HCT116 (cell line): ENCODE measurements around the gene MRPL49. TPM values are rescaled to one million over a fixed set of nuclear protein-coding genes. Genes with fewer than 3 reads are reported as not detected.

Experiments
- ATAC-seq: fragments of 200-7000 bp; cut with Tn5 transposase; 2 replicates; pipeline ENCODE4 v1.9.1; 2020; ENCODE audit warnings: mild to moderate bottlenecking, moderate library complexity
- BruUV-seq: library from RNA; stranded (reverse); fragments of 400-500 nt; replicated peaks from 2 replicates; lab custom pipeline; 2021; lab: Mats Ljungman, UMichigan
- CTCF ChIA-PET: fragments of 300-600 bp; sonication (Branson Sonifier 250); formaldehyde crosslinking; loops from one replicate; lab custom pipeline; 2021; ENCODE audit warnings: antibody characterized with exemption; lab: Charles Lee
- POLR2A ChIA-PET: fragments of 300-600, 350-600 bp; sonication (Branson Sonifier 250); formaldehyde crosslinking; loops from one replicate; lab custom pipeline; 2021; ENCODE audit warnings: antibody characterized with exemption; lab: Charles Lee
- RAD21 ChIA-PET, 2 experiments: fragments of 300-600 bp; sonication (Branson Sonifier 250); formaldehyde crosslinking; loops; one replicate each; lab custom pipeline; 2023; ENCODE audit warnings: low total read pairs in 2 of 2; ENCODE audit not compliant: uncharacterized antibody in 2 of 2, unreplicated experiment in 2 of 2, low non-redundant PET in 1 of 2; lab: Charles Lee
- DNase-seq: peaks from one replicate; pipeline ENCODE4 v3.0.0-alpha.2; 2010; ENCODE audit warnings: low read depth, low spot score
- H2AFZ ChIP-seq: fragments of 200-600 bp; shearing (Covaris generic), sonication (generic); 2 replicates; pipeline ENCODE4 v1.6.1; 2017; ENCODE audit warnings: low read depth, mixed run types, mixed read lengths, antibody characterized with exemption, low read length; ENCODE audit not compliant: poor library complexity, severe bottlenecking
- H3K27ac ChIP-seq: 2 replicates; pipeline ENCODE4 v1.5.1; 2012; ENCODE audit warnings: low read depth, low read length
- H3K27me3 ChIP-seq: fragments of 200-600 bp; sonication (generic); 2 replicates; pipeline ENCODE4 v1.6.1; 2016; ENCODE audit warnings: mixed run types, low read length, mixed read lengths; ENCODE audit not compliant: insufficient read depth
- H3K36me3 ChIP-seq, 2 experiments: fragments of 200-500 bp in 1 of 2; fragments of 200-600 bp in 1 of 2; sonication (Bioruptor generic) in 1 of 2; sonication (generic) in 1 of 2; 2 replicates each; pipeline versions ENCODE4 v1.5.1 to v1.6.1; 2014 to 2016; ENCODE audit warnings: low read length in 2 of 2, inconsistent platforms in 1 of 2, mixed read lengths in 1 of 2, mixed run types in 1 of 2; ENCODE audit not compliant: insufficient read depth in 2 of 2, control insufficient read depth in 1 of 2
- H3K4me1 ChIP-seq, 2 experiments: fragments of 200-600 bp in 1 of 2; sonication (generic) in 1 of 2; 2 replicates each; pipeline versions ENCODE4 v1.5.1 to v1.6.1; 2012 to 2017; ENCODE audit warnings: low read length in 2 of 2, inconsistent platforms in 1 of 2, mild to moderate bottlenecking in 1 of 2, mixed read lengths in 1 of 2, mixed run types in 1 of 2, moderate library complexity in 1 of 2; ENCODE audit not compliant: insufficient read depth in 2 of 2, control insufficient read depth in 1 of 2
- H3K4me2 ChIP-seq: fragments of 200-600 bp; sonication (generic); 2 replicates; pipeline ENCODE4 v1.6.1; 2017; ENCODE audit warnings: mixed run types, low read length, mixed read lengths
- H3K4me3 ChIP-seq, 2 experiments: fragments of 200-600 bp in 1 of 2; sonication (generic) in 1 of 2; replicated peaks in 1 of 2; 2 replicates each; pipeline ENCODE4 v1.5.1; 2011 to 2016; ENCODE audit warnings: low read length in 2 of 2, control low read depth in 1 of 2, low read depth in 1 of 2, mild to moderate bottlenecking in 1 of 2, mixed read lengths in 1 of 2, mixed run types in 1 of 2
- H3K79me2 ChIP-seq: fragments of 200-600 bp; sonication (generic); 2 replicates; pipeline ENCODE4 v1.6.1; 2017; ENCODE audit warnings: mild to moderate bottlenecking, mixed run types, low read length, moderate library complexity, mixed read lengths; ENCODE audit not compliant: insufficient read depth
- H3K9ac ChIP-seq: fragments of 200-600 bp; sonication (generic); 2 replicates; pipeline ENCODE4 v1.6.1; 2016; ENCODE audit warnings: low read length, mixed read lengths
- H3K9me2 ChIP-seq: fragments of 200-600 bp; sonication (generic), shearing (Covaris generic); 2 replicates; pipeline ENCODE4 v1.6.1; 2017; ENCODE audit warnings: mixed run types, mild to moderate bottlenecking, moderate library complexity; ENCODE audit not compliant: insufficient read depth
- H3K9me3 ChIP-seq, 2 experiments: fragments of 200-500 bp in 1 of 2; fragments of 200-600 bp in 1 of 2; sonication (Bioruptor generic) in 1 of 2; sonication (generic) in 1 of 2; 2 replicates each; pipeline ENCODE4 v1.6.1; 2014 to 2017; ENCODE audit warnings: low read length in 2 of 2, mixed read lengths in 2 of 2, inconsistent platforms in 1 of 2, low read depth in 1 of 2, mild to moderate bottlenecking in 1 of 2, mixed run types in 1 of 2, moderate library complexity in 1 of 2; ENCODE audit not compliant: control insufficient read depth in 1 of 2, insufficient read depth in 1 of 2
- H4K20me1 ChIP-seq: fragments of 200-600 bp; sonication (generic), shearing (Covaris generic); 2 replicates; pipeline ENCODE4 v1.6.1; 2017; ENCODE audit warnings: mixed run types, mild to moderate bottlenecking, moderate library complexity; ENCODE audit not compliant: insufficient read depth
- ATF3 ChIP-seq: IDR thresholded peaks from 2 replicates; pipeline ENCODE4 v1.6.1; 2012
- POLR2A ChIP-seq: IDR thresholded peaks from 2 replicates; pipeline ENCODE4 v1.7.0; 2011; ENCODE audit warnings: borderline replicate concordance; ENCODE audit not compliant: insufficient read depth, insufficient read length; ENCODE audit errors: extremely low read depth
- POLR2AphosphoS5 ChIP-seq: IDR thresholded peaks from 2 replicates; pipeline ENCODE4 v1.6.1; 2011; ENCODE audit warnings: mild to moderate bottlenecking, low read depth, low read length, moderate library complexity
- SIN3A ChIP-seq: IDR thresholded peaks from 2 replicates; pipeline ENCODE4 v1.6.1; 2012; ENCODE audit warnings: low read depth
- ZFX ChIP-seq: fragments of 450-650 bp; IDR thresholded peaks from 2 replicates; pipeline ENCODE4 v1.6.1; 2017
- intact Hi-C: fragments of 100-400 bp; cut with micrococcal nuclease; formaldehyde crosslinking; loops from 2 replicates; pipeline ENCODE4 v1.10.0; 2022
- total RNA-seq: library from RNA; stranded (reverse); gene quantifications from one replicate; pipeline ENCODE4 v1.2.1, GENCODE V29; 2021; ENCODE audit not compliant: unreplicated experiment
- TF ChIP-seq, protein P1 (sequence below), 3 experiments: fragments of 200-600 bp in 1 of 3; sonication (generic) in 1 of 3; IDR thresholded peaks in 2 of 3; conservative IDR thresholded peaks in 1 of 3; 2 replicates each; pipeline ENCODE4 v1.5.1; 2012 to 2017; ENCODE audit warnings: low read depth in 2 of 3, low read length in 2 of 3, antibody characterized with exemption in 1 of 3, borderline replicate concordance in 1 of 3, control low read depth in 1 of 3, mild to moderate bottlenecking in 1 of 3, mixed read lengths in 1 of 3, mixed run types in 1 of 3, moderate library complexity in 1 of 3; ENCODE audit not compliant: insufficient read depth in 1 of 3
- TF ChIP-seq, protein P2 (sequence below): IDR thresholded peaks from 2 replicates; pipeline ENCODE4 v1.6.1; 2012; ENCODE audit warnings: low read depth

MRPL49 gene
- total RNA-seq, 1 experiment from 2014 or later = 77.5 TPM

DNA sequence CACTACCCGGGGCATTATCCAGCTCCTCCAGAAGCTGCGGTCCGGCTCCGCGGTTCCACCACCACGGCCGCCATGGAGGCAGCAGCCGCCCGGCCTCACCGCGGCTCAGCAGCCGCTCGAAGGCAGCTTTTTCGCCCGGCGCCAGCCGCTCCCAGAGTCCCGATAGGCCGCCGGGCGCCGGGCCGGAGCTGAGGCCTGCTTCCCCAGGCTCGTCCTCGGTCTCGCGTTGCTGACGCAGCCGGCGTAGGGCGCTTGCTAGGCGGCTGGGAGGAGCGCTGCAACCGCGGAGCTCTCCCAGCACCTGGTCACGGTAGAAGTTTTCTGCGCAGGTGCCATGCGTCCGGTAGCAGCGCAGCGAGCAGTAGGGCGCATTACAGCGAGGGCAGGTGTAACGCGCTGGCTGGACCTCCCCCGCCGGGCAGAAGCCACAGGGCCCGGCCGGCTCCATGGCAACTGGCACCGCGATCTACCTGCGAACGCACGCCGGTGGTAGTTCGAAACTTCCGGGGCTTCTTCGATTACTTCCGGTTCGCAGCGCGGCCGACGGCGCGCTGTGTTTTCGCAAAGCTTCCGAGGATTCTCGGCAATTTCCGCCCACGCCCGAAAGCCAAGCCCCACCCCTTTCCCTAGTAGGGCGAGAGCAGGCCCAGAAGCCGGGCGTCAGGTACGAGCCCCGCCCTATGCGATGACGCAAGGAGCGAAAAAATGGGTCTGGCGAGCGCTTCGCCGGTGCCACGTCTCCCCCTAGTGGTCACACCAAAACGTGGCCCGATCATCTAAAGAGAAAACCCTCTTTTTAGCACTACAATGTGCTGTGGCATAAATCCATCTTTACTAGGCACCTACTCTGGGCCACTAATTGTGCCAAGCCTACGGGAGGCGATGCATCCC, 4.7 kb upstream of the MRPL49 start, which contains the start of gene ZNHIT2:
Gene ZNHIT2, minus strand, starts transcription at position 496 of the 891 bp plus-strand sequence. Its CDS starts 48 bp downstream, at position 448.
- Histone ChIP-seq H3K79me2 (peaks cover 54% of the 10 kb centered on the region), H3K9me2 (no peaks in the 10 kb centered on the region), H3K4me1 (peaks cover 17 to 45% of the 10 kb centered on the region in 2 experiments; a peak in 3 of 4 replicates), H3K9ac (peak within 1 kb of the TSS; percentile 98), H2AFZ (no peak within 1 kb of the TSS), H3K9me3 (no peaks in the 10 kb centered on the region), H3K4me3 (peak within 1 kb of the TSS; percentile 88 to 90), H3K27me3 (no peaks in the 10 kb centered on the region), H4K20me1 (no peaks in the 10 kb centered on the region; the same call in 1 of the 2 replicates), H3K36me3 (peaks cover 10 to 43% of the 10 kb centered on the region in 2 experiments), H3K27ac (peak within 1 kb of the TSS; percentile 95), H3K4me2 (peak within 1 kb of the TSS; percentile 94)
- POLR2A ChIA-PET = interaction anchor here (0.6 to 1.7 kb wide), 5 partner anchors 18 to 162 kb away, joined by 3 to 5 read pairs (median 3); partner anchors contain the start of gene SPDYC
- DNase-seq (peak; percentile 98), ATAC-seq (peak; percentile 70)
- CTCF ChIA-PET = interaction anchor here (0.7 to 1.4 kb wide), 5 partner anchors 17 to 274 kb away, joined by 3 to 6 read pairs (median 4); partner anchors contain the start of genes CDC42BPG and SYVN1
- intact Hi-C loops = loop anchor here (5.0 to 10.0 kb wide), 3 partner anchors 105 to 330 kb away; partner anchors contain the start of genes ARL2 and ATG2A
- peak; percentile 100 for TF ChIP-seq ZFX
- peak; percentile 87 for TF ChIP-seq POLR2A
- TF ChIP-seq, protein P1, sequence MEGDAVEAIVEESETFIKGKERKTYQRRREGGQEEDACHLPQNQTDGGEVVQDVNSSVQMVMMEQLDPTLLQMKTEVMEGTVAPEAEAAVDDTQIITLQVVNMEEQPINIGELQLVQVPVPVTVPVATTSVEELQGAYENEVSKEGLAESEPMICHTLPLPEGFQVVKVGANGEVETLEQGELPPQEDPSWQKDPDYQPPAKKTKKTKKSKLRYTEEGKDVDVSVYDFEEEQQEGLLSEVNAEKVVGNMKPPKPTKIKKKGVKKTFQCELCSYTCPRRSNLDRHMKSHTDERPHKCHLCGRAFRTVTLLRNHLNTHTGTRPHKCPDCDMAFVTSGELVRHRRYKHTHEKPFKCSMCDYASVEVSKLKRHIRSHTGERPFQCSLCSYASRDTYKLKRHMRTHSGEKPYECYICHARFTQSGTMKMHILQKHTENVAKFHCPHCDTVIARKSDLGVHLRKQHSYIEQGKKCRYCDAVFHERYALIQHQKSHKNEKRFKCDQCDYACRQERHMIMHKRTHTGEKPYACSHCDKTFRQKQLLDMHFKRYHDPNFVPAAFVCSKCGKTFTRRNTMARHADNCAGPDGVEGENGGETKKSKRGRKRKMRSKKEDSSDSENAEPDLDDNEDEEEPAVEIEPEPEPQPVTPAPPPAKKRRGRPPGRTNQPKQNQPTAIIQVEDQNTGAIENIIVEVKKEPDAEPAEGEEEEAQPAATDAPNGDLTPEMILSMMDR (IDR thresholded peaks at IDR 0.05 in 2 of 3, conservative IDR thresholded peaks at IDR 0.05 in 1 of 3; ENCODE audit: borderline replicate concordance in 1 of 3, insufficient read depth in 1 of 3, low read depth in 2 of 3, low read length in 2 of 3) = peak in 2 of 3 experiments; percentile 83 to 93; a peak in 4 of 6 replicates
- TF ChIP-seq, protein P2, sequence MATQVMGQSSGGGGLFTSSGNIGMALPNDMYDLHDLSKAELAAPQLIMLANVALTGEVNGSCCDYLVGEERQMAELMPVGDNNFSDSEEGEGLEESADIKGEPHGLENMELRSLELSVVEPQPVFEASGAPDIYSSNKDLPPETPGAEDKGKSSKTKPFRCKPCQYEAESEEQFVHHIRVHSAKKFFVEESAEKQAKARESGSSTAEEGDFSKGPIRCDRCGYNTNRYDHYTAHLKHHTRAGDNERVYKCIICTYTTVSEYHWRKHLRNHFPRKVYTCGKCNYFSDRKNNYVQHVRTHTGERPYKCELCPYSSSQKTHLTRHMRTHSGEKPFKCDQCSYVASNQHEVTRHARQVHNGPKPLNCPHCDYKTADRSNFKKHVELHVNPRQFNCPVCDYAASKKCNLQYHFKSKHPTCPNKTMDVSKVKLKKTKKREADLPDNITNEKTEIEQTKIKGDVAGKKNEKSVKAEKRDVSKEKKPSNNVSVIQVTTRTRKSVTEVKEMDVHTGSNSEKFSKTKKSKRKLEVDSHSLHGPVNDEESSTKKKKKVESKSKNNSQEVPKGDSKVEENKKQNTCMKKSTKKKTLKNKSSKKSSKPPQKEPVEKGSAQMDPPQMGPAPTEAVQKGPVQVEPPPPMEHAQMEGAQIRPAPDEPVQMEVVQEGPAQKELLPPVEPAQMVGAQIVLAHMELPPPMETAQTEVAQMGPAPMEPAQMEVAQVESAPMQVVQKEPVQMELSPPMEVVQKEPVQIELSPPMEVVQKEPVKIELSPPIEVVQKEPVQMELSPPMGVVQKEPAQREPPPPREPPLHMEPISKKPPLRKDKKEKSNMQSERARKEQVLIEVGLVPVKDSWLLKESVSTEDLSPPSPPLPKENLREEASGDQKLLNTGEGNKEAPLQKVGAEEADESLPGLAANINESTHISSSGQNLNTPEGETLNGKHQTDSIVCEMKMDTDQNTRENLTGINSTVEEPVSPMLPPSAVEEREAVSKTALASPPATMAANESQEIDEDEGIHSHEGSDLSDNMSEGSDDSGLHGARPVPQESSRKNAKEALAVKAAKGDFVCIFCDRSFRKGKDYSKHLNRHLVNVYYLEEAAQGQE = no peak
- TF ChIP-seq SIN3A = no peak
- peak; percentile 75 for TF ChIP-seq POLR2AphosphoS5
- no peak for TF ChIP-seq ATF3
- RAD21 ChIA-PET = interaction anchor here in 1 of 2 experiments (0.7 to 1.0 kb wide), 3 partner anchors 64 to 203 kb away, joined by 3 to 8 read pairs (median 3); partner anchors contain the start of genes ARL2 and CAPN1
- no TSS peak for BruUV-seq
